AG04450 (cell line): ENCODE data around the gene GBA2. TPM values are rescaled to one million over a fixed set of nuclear protein-coding genes. Genes with fewer than 3 reads are reported as not detected.

Source experiments
- CTCF ChIA-PET: fragments of 300-600, 350-600 bp; formaldehyde crosslinking; extraction: SDS; loops from one replicate; lab custom pipeline; 2022; ENCODE audit warnings: antibody characterized with exemption, inconsistent platforms; lab: Charles Lee
- POLR2A ChIA-PET: fragments of 350-600 bp; formaldehyde crosslinking; extraction: SDS; loops from one replicate; lab custom pipeline; 2021; ENCODE audit warnings: antibody characterized with exemption, inconsistent platforms; lab: Yijun Ruan, JAX
- DNase-seq: peaks from one replicate; pipeline ENCODE4 v3.0.0-alpha.2; 2011; ENCODE audit warnings: low read depth, low spot score
- H3K27ac ChIP-seq: one replicate; pipeline ENCODE4 v1.5.1; 2012; ENCODE audit warnings: low read depth, low read length, control low read depth
- H3K27me3 ChIP-seq: one replicate; pipeline ENCODE4 v1.6.0; 2012; ENCODE audit warnings: low read length; ENCODE audit not compliant: control insufficient read depth, insufficient read depth
- H3K4me3 ChIP-seq: 2 replicates; pipeline ENCODE4 v1.5.1; 2011; ENCODE audit warnings: mild to moderate bottlenecking, low read depth, low read length, control low read depth
- H3K9me3 ChIP-seq: 2 replicates; pipeline ENCODE4 v1.5.1; 2012; ENCODE audit warnings: low read length; ENCODE audit not compliant: control insufficient read depth, insufficient read depth
- CTCF ChIP-seq: IDR thresholded peaks from 2 replicates; pipeline ENCODE4 v1.5.1; 2011; ENCODE audit warnings: low read depth, low read length, control low read depth, inconsistent platforms
- polyA plus RNA-seq: library from polyadenylated mRNA; depleted of rRNA; stranded (reverse); fragments of >200 nt; gene quantifications from 2 replicates; pipeline ENCODE4 v1.2.3, GENCODE V29; 2011

GBA2 gene
- polyA plus RNA-seq, 1 experiment: 34.7 TPM

- Histone ChIP-seq H3K27me3 (no peaks in the 10 kb centered on the region), H3K27ac (no peak overlapping the region), H3K9me3 (no peaks in the 10 kb centered on the region), H3K4me3 (no peak overlapping the region)
- ChIA-PET POLR2A (interaction anchor here (0.7 to 1.1 kb wide), 2 partner anchors 10 to 11 kb away, joined by 3 to 5 read pairs; partner anchors contain the start of genes GBA2 and RGP1), CTCF (interaction anchor here (0.6 to 1.1 kb wide), 3 partner anchors 9 to 561 kb away, joined by 3 to 4 read pairs (median 4); no protein-coding TSS in a partner anchor)
- no peak for TF ChIP-seq CTCF
- DNase-seq: no peak
Measured at GRCh38 chr9:35738924-35739323, 10.1 kb downstream of the GBA2 start.

GRCh38 chr9:35738186-35738585, 10.8 kb downstream of the GBA2 start:
- ChIA-PET POLR2A (no interaction called here), CTCF (no interaction called here)
- no peak for DNase-seq
- TF ChIP-seq CTCF: no peak
- Histone ChIP-seq H3K9me3 (no peaks in the 10 kb centered on the region), H3K4me3 (no peak overlapping the region), H3K27me3 (no peaks in the 10 kb centered on the region), H3K27ac (no peak overlapping the region)

- H3K27me3 ChIP-seq: no peaks in the 10 kb centered on the region
- TF ChIP-seq CTCF: no peak
- no peak for DNase-seq
- H3K9me3 ChIP-seq: no peaks in the 10 kb centered on the region; the same call in 1 of the 2 replicates
- CTCF ChIA-PET: no interaction called here
- H3K27ac ChIP-seq: no peak overlapping the region
- no peak overlapping the region for H3K4me3 ChIP-seq
- POLR2A ChIA-PET: no interaction called here
Measured at GRCh38 chr9:35737143-35737542, 11.9 kb downstream of the GBA2 start.

- no peak for DNase-seq
- CTCF ChIA-PET: interaction anchor here (0.8 to 2.9 kb wide), 9 partner anchors 9 to 146 kb away, joined by 3 to 46 read pairs (median 5); partner anchors contain the start of genes ARHGEF39, GBA2 and RGP1
- no peaks in the 10 kb centered on the region for H3K27me3 ChIP-seq
- no peaks in the 10 kb centered on the region; the same call in 1 of the 2 replicates for H3K9me3 ChIP-seq
- H3K27ac ChIP-seq: peak overlapping the region; percentile 31
- TF ChIP-seq CTCF: peak; percentile 96
- H3K4me3 ChIP-seq: no peak overlapping the region
- POLR2A ChIA-PET: interaction anchor here (1.1 kb wide), 1 partner anchor 9 kb away, joined by 3 read pairs; no protein-coding TSS in a partner anchor
Measured at GRCh38 chr9:35736201-35736633, 12.8 kb downstream of the GBA2 start.

- no peaks in the 10 kb centered on the region for H3K27me3 ChIP-seq
- POLR2A ChIA-PET: no interaction called here
- TF ChIP-seq CTCF: no peak
- peak overlapping the region; percentile 98 for H3K4me3 ChIP-seq
- DNase-seq: no peak
- no peak overlapping the region for H3K27ac ChIP-seq
- H3K9me3 ChIP-seq: no peaks in the 10 kb centered on the region; the same call in 1 of the 2 replicates
- CTCF ChIA-PET: interaction anchor here (0.6 to 2.9 kb wide), 5 partner anchors 13 to 148 kb away, joined by 3 to 46 read pairs (median 3); partner anchors contain the start of genes ARHGEF39, CCDC107, GBA2 and RGP1
Measured at GRCh38 chr9:35734096-35734495, 14.9 kb downstream of the GBA2 start.
